GM23338 (cell line): ENCODE measurements around the gene KCTD21. TPM values are rescaled to one million over a fixed set of nuclear protein-coding genes. Genes with fewer than 3 reads are reported as not detected.

Experiments used
- ATAC-seq: fragments of 200-7000 bp; cut with Tn5 transposase; 3 replicates; pipeline ENCODE4 v1.9.1; 2020
- DNase-seq: peaks from one replicate; pipeline ENCODE4 v3.0.0-alpha.2; 2015; ENCODE audit warnings: low spot score
- H2AFZ ChIP-seq: fragments of 200-600 bp; sonication (generic); 2 replicates; pipeline ENCODE4 v1.8.0; 2016; ENCODE audit warnings: antibody characterized with exemption, mild to moderate bottlenecking, moderate library complexity
- H3F3A ChIP-seq: fragments of 200-600 bp; sonication (generic); replicated peaks from 2 replicates; pipeline ENCODE4 v1.8.0; 2017; ENCODE audit warnings: antibody characterized with exemption, mixed run types, low read depth
- H3K27ac ChIP-seq: fragments of 200-600 bp; sonication (generic); 2 replicates; pipeline ENCODE4 v1.6.1; 2016; ENCODE audit warnings: low read depth
- H3K27me3 ChIP-seq: fragments of 200-600 bp; sonication (generic); 2 replicates; pipeline ENCODE4 v1.8.0; 2016; ENCODE audit warnings: mild to moderate bottlenecking, mixed run types, moderate library complexity; ENCODE audit not compliant: insufficient read depth
- H3K36me3 ChIP-seq: fragments of 200-600 bp; sonication (generic); 2 replicates; pipeline ENCODE4 v1.8.0; 2016; ENCODE audit warnings: mild to moderate bottlenecking; ENCODE audit not compliant: insufficient read depth
- H3K4me1 ChIP-seq: fragments of 200-600 bp; sonication (generic); 2 replicates; pipeline ENCODE4 v1.8.0; 2016; ENCODE audit warnings: mild to moderate bottlenecking, moderate library complexity; ENCODE audit not compliant: insufficient read depth
- H3K4me2 ChIP-seq: fragments of 200-600 bp; sonication (generic); 2 replicates; pipeline ENCODE4 v1.7.1; 2017; ENCODE audit warnings: mixed run types
- H3K4me3 ChIP-seq: fragments of 200-600 bp; sonication (generic); 2 replicates; pipeline ENCODE4 v1.6.1; 2016; ENCODE audit warnings: mixed run types
- H3K79me2 ChIP-seq: fragments of 200-600 bp; sonication (generic); replicated peaks from 2 replicates; pipeline ENCODE4 v1.8.0; 2017; ENCODE audit warnings: mild to moderate bottlenecking; ENCODE audit not compliant: insufficient read depth
- H3K9me2 ChIP-seq: fragments of 200-600 bp; sonication (generic); 2 replicates; pipeline ENCODE4 v1.8.0; 2017; ENCODE audit not compliant: insufficient read depth
- H4K20me1 ChIP-seq: fragments of 200-600 bp; sonication (generic); replicated peaks from 2 replicates; pipeline ENCODE4 v1.8.0; 2017; ENCODE audit warnings: mild to moderate bottlenecking; ENCODE audit not compliant: insufficient read depth
- H3K27ac Mint-ChIP-seq: 2 replicates; pipeline ENCODE4 v1.8.0; 2020; ENCODE audit warnings: inconsistent platforms, mild to moderate bottlenecking, moderate library complexity, mixed read lengths
- H3K27me3 Mint-ChIP-seq: 3 replicates; pipeline ENCODE4 v1.8.0; 2022; ENCODE audit warnings: low read depth, mild to moderate bottlenecking, moderate library complexity, mixed read lengths, inconsistent platforms; ENCODE audit not compliant: insufficient read depth, poor library complexity
- H3K36me3 Mint-ChIP-seq: 3 replicates; pipeline ENCODE4 v1.8.0; 2021; ENCODE audit warnings: low read depth, mild to moderate bottlenecking, inconsistent platforms, moderate library complexity, mixed read lengths
- H3K4me1 Mint-ChIP-seq: 3 replicates; pipeline ENCODE4 v1.8.0; 2020; ENCODE audit warnings: mild to moderate bottlenecking, inconsistent platforms, mixed read lengths
- H3K4me3 Mint-ChIP-seq: 3 replicates; pipeline ENCODE4 v1.8.0; 2021; ENCODE audit warnings: moderate library complexity, mild to moderate bottlenecking, inconsistent platforms, mixed read lengths
- H3K9me3 Mint-ChIP-seq: 3 replicates; pipeline ENCODE4 v1.8.0; 2020; ENCODE audit warnings: moderate library complexity, mild to moderate bottlenecking, inconsistent platforms, mixed read lengths
- CREB1 ChIP-seq: fragments of 250-450 bp; sonication (Bioruptor Pico); IDR thresholded peaks from 2 replicates; pipeline ENCODE4 v1.5.0; 2020; ENCODE audit warnings: low read depth, mild to moderate bottlenecking, moderate library complexity
- EZH2 ChIP-seq: fragments of 200-600 bp; sonication (generic); IDR thresholded peaks from one replicate; pipeline ENCODE4 v1.8.0; 2017; ENCODE audit warnings: antibody characterized with exemption, mild to moderate bottlenecking, low read depth; ENCODE audit not compliant: unreplicated experiment
- EZH2phosphoT487 ChIP-seq: fragments of 200-600 bp; sonication (generic); IDR thresholded peaks from one replicate; pipeline ENCODE4 v1.8.1; 2018; ENCODE audit warnings: antibody characterized with exemption; ENCODE audit not compliant: unreplicated experiment
- JUNB ChIP-seq: IDR thresholded peaks from one replicate; pipeline ENCODE4 v1.6.1; 2016; ENCODE audit warnings: antibody characterized with exemption; ENCODE audit not compliant: unreplicated experiment
- NANOG ChIP-seq: IDR thresholded peaks from 2 replicates; pipeline ENCODE4 v1.6.1; 2016; ENCODE audit warnings: antibody characterized with exemption, borderline replicate concordance
- POLR2AphosphoS5 ChIP-seq: IDR thresholded peaks from 2 replicates; pipeline ENCODE4 v1.6.1; 2016; ENCODE audit warnings: antibody characterized with exemption, low read depth
- STAT1 ChIP-seq: IDR thresholded peaks from one replicate; pipeline ENCODE4 v1.6.1; 2016; ENCODE audit warnings: antibody characterized with exemption; ENCODE audit not compliant: unreplicated experiment
- ZNF114 ChIP-seq: fragments of 250-450 bp; sonication (Bioruptor Pico); IDR thresholded peaks from 2 replicates; pipeline ENCODE4 v1.5.0; 2020; ENCODE audit warnings: mild to moderate bottlenecking, moderate library complexity
- ZNF331 ChIP-seq: fragments of 250-450 bp; sonication (Bioruptor Pico); IDR thresholded peaks from 2 replicates; pipeline ENCODE4 v1.5.0; 2020; ENCODE audit warnings: low read depth, mild to moderate bottlenecking, moderate library complexity
- polyA plus RNA-seq: library from polyadenylated mRNA; unstranded; fragments of >200 nt; fragmentation: Nextera tagmentation; extraction: Ambion mirVana; gene quantifications from 2 replicates; pipeline ENCODE4 v1.2.1, GENCODE V29; 2016
- total RNA-seq: library from RNA; depleted of rRNA; stranded (reverse); fragments of >200 nt; shearing (Covaris generic); gene quantifications from 2 replicates; pipeline ENCODE4 v1.2.3, GENCODE V29; 2014
- TF ChIP-seq, protein P1 (sequence below): IDR thresholded peaks from one replicate; pipeline ENCODE4 v1.6.1; 2018; ENCODE audit warnings: antibody characterized with exemption; ENCODE audit not compliant: unreplicated experiment
- TF ChIP-seq, protein P2 (sequence below): fragments of 250-450 bp; sonication (Bioruptor Pico); IDR thresholded peaks from 2 replicates; pipeline ENCODE4 v1.5.0; 2020; ENCODE audit warnings: mild to moderate bottlenecking, moderate library complexity
- TF ChIP-seq, protein P3 (sequence below): IDR thresholded peaks from 2 replicates; pipeline ENCODE4 v1.6.1; 2016; ENCODE audit warnings: antibody characterized with exemption
- TF ChIP-seq, protein P4 (sequence below), 2 experiments: fragments of 200-600 bp in 1 of 2; sonication (generic) in 1 of 2; conservative IDR thresholded peaks; 2 replicates each; pipeline versions ENCODE4 v1.5.1 to v1.6.1; 2016 to 2017; ENCODE audit warnings: antibody characterized with exemption in 2 of 2, low read depth in 2 of 2, mild to moderate bottlenecking in 2 of 2, moderate library complexity in 1 of 2

Gene KCTD21
- total and polyA plus RNA-seq, 2 experiments from 2014 or later = 1.0 to 3.7 TPM

DNA sequence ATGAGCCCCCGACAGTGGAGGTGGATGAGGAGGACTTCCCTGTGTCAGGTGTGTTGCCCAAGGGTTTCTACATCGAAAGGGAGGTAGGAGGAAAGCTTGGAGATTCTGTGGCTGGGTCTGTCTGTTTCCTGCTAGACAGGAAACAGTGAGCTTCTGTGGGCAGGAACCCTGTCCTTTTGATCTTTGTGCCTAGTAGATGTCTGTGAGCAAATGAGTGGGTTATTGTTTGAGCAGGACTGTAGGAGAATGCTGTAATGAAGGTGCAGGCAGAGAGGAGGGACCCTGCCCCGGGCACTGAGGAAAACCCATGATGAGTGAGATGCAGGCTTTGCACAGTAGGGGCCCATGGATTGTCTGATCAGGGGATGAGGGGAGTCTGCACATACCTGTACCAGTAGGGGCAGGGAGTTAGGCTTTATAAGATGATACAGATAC, 14.3 kb upstream of the KCTD21 start:
- Histone ChIP-seq H2AFZ (no peak overlapping the region), H3K9me2 (no peaks in the 10 kb centered on the region), H3F3A (no peaks in the 10 kb centered on the region), H3K4me1 (no peaks in the 10 kb centered on the region), H3K4me2 (no peak overlapping the region), H3K27me3 (no peaks in the 10 kb centered on the region), H3K79me2 (no peaks in the 10 kb centered on the region), H3K27ac (no peak overlapping the region), H3K36me3 (no peaks in the 10 kb centered on the region), H3K4me3 (no peak overlapping the region), H4K20me1 (no peaks in the 10 kb centered on the region)
- DNase-seq (no peak), ATAC-seq (no peak)
- Mint-ChIP-seq H3K27me3 (peaks cover 9% of the 10 kb centered on the region), H3K4me1 (peaks cover 5% of the 10 kb centered on the region), H3K4me3 (no peak overlapping the region), H3K36me3 (peaks cover 8% of the 10 kb centered on the region; the same call in 2 of the 3 replicates), H3K27ac (no peak overlapping the region), H3K9me3 (no peaks in the 10 kb centered on the region)
- TF ChIP-seq ZNF331 (CRISPR knock-in tag) = no peak
- TF ChIP-seq, protein P1, sequence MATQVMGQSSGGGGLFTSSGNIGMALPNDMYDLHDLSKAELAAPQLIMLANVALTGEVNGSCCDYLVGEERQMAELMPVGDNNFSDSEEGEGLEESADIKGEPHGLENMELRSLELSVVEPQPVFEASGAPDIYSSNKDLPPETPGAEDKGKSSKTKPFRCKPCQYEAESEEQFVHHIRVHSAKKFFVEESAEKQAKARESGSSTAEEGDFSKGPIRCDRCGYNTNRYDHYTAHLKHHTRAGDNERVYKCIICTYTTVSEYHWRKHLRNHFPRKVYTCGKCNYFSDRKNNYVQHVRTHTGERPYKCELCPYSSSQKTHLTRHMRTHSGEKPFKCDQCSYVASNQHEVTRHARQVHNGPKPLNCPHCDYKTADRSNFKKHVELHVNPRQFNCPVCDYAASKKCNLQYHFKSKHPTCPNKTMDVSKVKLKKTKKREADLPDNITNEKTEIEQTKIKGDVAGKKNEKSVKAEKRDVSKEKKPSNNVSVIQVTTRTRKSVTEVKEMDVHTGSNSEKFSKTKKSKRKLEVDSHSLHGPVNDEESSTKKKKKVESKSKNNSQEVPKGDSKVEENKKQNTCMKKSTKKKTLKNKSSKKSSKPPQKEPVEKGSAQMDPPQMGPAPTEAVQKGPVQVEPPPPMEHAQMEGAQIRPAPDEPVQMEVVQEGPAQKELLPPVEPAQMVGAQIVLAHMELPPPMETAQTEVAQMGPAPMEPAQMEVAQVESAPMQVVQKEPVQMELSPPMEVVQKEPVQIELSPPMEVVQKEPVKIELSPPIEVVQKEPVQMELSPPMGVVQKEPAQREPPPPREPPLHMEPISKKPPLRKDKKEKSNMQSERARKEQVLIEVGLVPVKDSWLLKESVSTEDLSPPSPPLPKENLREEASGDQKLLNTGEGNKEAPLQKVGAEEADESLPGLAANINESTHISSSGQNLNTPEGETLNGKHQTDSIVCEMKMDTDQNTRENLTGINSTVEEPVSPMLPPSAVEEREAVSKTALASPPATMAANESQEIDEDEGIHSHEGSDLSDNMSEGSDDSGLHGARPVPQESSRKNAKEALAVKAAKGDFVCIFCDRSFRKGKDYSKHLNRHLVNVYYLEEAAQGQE = no peak
- no peak for TF ChIP-seq STAT1
- TF ChIP-seq POLR2AphosphoS5 = no peak
- TF ChIP-seq NANOG = no peak
- no peak for TF ChIP-seq EZH2phosphoT487
- no peak for TF ChIP-seq EZH2
- no peak for TF ChIP-seq JUNB
- TF ChIP-seq, protein P2, sequence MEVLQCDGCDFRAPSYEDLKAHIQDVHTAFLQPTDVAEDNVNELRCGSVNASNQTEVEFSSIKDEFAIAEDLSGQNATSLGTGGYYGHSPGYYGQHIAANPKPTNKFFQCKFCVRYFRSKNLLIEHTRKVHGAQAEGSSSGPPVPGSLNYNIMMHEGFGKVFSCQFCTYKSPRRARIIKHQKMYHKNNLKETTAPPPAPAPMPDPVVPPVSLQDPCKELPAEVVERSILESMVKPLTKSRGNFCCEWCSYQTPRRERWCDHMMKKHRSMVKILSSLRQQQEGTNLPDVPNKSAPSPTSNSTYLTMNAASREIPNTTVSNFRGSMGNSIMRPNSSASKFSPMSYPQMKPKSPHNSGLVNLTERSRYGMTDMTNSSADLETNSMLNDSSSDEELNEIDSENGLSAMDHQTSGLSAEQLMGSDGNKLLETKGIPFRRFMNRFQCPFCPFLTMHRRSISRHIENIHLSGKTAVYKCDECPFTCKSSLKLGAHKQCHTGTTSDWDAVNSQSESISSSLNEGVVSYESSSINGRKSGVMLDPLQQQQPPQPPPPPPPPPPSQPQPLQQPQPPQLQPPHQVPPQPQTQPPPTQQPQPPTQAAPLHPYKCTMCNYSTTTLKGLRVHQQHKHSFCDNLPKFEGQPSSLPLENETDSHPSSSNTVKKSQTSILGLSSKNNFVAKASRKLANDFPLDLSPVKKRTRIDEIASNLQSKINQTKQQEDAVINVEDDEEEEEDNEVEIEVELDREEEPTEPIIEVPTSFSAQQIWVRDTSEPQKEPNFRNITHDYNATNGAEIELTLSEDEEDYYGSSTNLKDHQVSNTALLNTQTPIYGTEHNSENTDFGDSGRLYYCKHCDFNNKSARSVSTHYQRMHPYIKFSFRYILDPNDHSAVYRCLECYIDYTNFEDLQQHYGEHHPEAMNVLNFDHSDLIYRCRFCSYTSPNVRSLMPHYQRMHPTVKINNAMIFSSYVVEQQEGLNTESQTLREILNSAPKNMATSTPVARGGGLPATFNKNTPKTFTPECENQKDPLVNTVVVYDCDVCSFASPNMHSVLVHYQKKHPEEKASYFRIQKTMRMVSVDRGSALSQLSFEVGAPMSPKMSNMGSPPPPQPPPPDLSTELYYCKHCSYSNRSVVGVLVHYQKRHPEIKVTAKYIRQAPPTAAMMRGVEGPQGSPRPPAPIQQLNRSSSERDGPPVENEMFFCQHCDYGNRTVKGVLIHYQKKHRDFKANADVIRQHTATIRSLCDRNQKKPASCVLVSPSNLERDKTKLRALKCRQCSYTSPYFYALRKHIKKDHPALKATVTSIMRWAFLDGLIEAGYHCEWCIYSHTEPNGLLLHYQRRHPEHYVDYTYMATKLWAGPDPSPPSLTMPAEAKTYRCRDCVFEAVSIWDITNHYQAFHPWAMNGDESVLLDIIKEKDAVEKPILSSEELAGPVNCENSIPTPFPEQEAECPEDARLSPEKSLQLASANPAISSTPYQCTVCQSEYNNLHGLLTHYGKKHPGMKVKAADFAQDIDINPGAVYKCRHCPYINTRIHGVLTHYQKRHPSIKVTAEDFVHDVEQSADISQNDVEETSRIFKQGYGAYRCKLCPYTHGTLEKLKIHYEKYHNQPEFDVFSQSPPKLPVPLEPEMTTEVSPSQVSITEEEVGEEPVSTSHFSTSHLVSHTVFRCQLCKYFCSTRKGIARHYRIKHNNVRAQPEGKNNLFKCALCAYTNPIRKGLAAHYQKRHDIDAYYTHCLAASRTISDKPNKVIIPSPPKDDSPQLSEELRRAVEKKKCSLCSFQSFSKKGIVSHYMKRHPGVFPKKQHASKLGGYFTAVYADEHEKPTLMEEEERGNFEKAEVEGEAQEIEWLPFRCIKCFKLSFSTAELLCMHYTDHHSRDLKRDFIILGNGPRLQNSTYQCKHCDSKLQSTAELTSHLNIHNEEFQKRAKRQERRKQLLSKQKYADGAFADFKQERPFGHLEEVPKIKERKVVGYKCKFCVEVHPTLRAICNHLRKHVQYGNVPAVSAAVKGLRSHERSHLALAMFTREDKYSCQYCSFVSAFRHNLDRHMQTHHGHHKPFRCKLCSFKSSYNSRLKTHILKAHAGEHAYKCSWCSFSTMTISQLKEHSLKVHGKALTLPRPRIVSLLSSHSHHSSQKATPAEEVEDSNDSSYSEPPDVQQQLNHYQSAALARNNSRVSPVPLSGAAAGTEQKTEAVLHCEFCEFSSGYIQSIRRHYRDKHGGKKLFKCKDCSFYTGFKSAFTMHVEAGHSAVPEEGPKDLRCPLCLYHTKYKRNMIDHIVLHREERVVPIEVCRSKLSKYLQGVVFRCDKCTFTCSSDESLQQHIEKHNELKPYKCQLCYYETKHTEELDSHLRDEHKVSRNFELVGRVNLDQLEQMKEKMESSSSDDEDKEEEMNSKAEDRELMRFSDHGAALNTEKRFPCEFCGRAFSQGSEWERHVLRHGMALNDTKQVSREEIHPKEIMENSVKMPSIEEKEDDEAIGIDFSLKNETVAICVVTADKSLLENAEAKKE (CRISPR knock-in tag) = no peak
- TF ChIP-seq, protein P3, sequence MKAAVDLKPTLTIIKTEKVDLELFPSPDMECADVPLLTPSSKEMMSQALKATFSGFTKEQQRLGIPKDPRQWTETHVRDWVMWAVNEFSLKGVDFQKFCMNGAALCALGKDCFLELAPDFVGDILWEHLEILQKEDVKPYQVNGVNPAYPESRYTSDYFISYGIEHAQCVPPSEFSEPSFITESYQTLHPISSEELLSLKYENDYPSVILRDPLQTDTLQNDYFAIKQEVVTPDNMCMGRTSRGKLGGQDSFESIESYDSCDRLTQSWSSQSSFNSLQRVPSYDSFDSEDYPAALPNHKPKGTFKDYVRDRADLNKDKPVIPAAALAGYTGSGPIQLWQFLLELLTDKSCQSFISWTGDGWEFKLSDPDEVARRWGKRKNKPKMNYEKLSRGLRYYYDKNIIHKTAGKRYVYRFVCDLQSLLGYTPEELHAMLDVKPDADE = no peak
- TF ChIP-seq CREB1 = no peak
- TF ChIP-seq ZNF114 = no peak
- TF ChIP-seq, protein P4, sequence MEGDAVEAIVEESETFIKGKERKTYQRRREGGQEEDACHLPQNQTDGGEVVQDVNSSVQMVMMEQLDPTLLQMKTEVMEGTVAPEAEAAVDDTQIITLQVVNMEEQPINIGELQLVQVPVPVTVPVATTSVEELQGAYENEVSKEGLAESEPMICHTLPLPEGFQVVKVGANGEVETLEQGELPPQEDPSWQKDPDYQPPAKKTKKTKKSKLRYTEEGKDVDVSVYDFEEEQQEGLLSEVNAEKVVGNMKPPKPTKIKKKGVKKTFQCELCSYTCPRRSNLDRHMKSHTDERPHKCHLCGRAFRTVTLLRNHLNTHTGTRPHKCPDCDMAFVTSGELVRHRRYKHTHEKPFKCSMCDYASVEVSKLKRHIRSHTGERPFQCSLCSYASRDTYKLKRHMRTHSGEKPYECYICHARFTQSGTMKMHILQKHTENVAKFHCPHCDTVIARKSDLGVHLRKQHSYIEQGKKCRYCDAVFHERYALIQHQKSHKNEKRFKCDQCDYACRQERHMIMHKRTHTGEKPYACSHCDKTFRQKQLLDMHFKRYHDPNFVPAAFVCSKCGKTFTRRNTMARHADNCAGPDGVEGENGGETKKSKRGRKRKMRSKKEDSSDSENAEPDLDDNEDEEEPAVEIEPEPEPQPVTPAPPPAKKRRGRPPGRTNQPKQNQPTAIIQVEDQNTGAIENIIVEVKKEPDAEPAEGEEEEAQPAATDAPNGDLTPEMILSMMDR (conservative IDR thresholded peaks at IDR 0.05; ENCODE audit: low read depth in 2 of 2) = no peak
